Activated T-helper 9 cell treated with anti-CD3 and anti-CD28 coated beads, Interleukin-2, amount 50 U/mL, for 16 hours (primary cell): ENCODE results near the gene RALY.
A peak's percentile ranks its signal among the peaks of the same experiment; 100 is the strongest.

ENCODE experiments used
- DNase-seq: peaks from one replicate; pipeline ENCODE4 v3.0.0-alpha.2; 2020; ENCODE audit warnings: low read depth

RALY gene

GRCh38 chr20:33993576-33994221 is at the start of gene RALY:
RALY (plus strand) TSS chr20:33993911; CDS start chr20:34072075, 78,164 bp downstream.
- DNase-seq: peak; percentile 91

GRCh38 chr20:33944914-33945313 is 48.8 kb upstream of the RALY start:
- DNase-seq: no peak

GRCh38 chr20:33945391-33946081 is 48.2 kb upstream of the RALY start:
- DNase-seq: no peak

- DNase-seq: peak; percentile 4
Observed at GRCh38 chr20:33947709-33948295, 45.9 kb upstream of the RALY start.

GRCh38 chr20:33948480-33948879 is 45.2 kb upstream of the RALY start:
- DNase-seq: no peak

- DNase-seq: no peak
Observed at GRCh38 chr20:33951171-33951570, 42.5 kb upstream of the RALY start.

- DNase-seq: no peak
Observed at GRCh38 chr20:33954504-33954903, 39.2 kb upstream of the RALY start.

- DNase-seq: no peak
Observed at GRCh38 chr20:33963751-33964150, 30.0 kb upstream of the RALY start.

- DNase-seq: no peak
Observed at GRCh38 chr20:33964441-33964840, 29.3 kb upstream of the RALY start.

- no peak for DNase-seq
Observed at GRCh38 chr20:33967126-33967525, 26.6 kb upstream of the RALY start.

GRCh38 chr20:33969563-33969962 is 24.1 kb upstream of the RALY start:
- DNase-seq: no peak

- no peak for DNase-seq
Observed at GRCh38 chr20:33970229-33970628, 23.5 kb upstream of the RALY start.

GRCh38 chr20:33971147-33971975 is 22.4 kb upstream of the RALY start:
- DNase-seq: no peak

GRCh38 chr20:33976959-33977358 is 16.8 kb upstream of the RALY start:
- DNase-seq: no peak

GRCh38 chr20:33977535-33977934 is 16.2 kb upstream of the RALY start:
- DNase-seq: no peak

GRCh38 chr20:33979094-33979493 is 14.6 kb upstream of the RALY start:
- no peak for DNase-seq

- DNase-seq: no peak
Observed at GRCh38 chr20:33981347-33981746, 12.4 kb upstream of the RALY start.

- DNase-seq: no peak
Observed at GRCh38 chr20:33981964-33982363, 11.7 kb upstream of the RALY start.

- no peak for DNase-seq
Observed at GRCh38 chr20:33983371-33983770, 10.3 kb upstream of the RALY start.

GRCh38 chr20:33984182-33984719 is 9.5 kb upstream of the RALY start:
- no peak for DNase-seq

- DNase-seq: no peak
Observed at GRCh38 chr20:33985280-33985679, 8.4 kb upstream of the RALY start.

GRCh38 chr20:33985830-33986229 is 7.9 kb upstream of the RALY start:
- no peak for DNase-seq
